ES-I3 (cell line): ENCODE measurements around the gene TWNK.
"Not testable (repeated sequence)": the region's sequence is repeated elsewhere in the genome, so short reads cannot be mapped to it uniquely, and the experiment has no call there.

Experiments
- H3K36me3 ChIP-seq: 2 replicates; pipeline ENCODE4 v1.6.1; 2013; ENCODE audit warnings: mild to moderate bottlenecking, low read length, control low read depth, moderate library complexity; ENCODE audit not compliant: insufficient read depth
- H3K4me1 ChIP-seq: 2 replicates; pipeline ENCODE4 v1.6.1; 2013; ENCODE audit warnings: mild to moderate bottlenecking, control low read depth, low read length; ENCODE audit not compliant: insufficient read depth
- H3K9ac ChIP-seq: 2 replicates; pipeline ENCODE4 v1.6.1; 2013; ENCODE audit warnings: low read depth, mild to moderate bottlenecking, low read length, moderate library complexity
- H3K9me3 ChIP-seq: 2 replicates; pipeline ENCODE4 v1.6.1; 2013; ENCODE audit warnings: mild to moderate bottlenecking, low read length, moderate library complexity; ENCODE audit not compliant: control insufficient read depth, insufficient read depth

Gene TWNK

DNA sequence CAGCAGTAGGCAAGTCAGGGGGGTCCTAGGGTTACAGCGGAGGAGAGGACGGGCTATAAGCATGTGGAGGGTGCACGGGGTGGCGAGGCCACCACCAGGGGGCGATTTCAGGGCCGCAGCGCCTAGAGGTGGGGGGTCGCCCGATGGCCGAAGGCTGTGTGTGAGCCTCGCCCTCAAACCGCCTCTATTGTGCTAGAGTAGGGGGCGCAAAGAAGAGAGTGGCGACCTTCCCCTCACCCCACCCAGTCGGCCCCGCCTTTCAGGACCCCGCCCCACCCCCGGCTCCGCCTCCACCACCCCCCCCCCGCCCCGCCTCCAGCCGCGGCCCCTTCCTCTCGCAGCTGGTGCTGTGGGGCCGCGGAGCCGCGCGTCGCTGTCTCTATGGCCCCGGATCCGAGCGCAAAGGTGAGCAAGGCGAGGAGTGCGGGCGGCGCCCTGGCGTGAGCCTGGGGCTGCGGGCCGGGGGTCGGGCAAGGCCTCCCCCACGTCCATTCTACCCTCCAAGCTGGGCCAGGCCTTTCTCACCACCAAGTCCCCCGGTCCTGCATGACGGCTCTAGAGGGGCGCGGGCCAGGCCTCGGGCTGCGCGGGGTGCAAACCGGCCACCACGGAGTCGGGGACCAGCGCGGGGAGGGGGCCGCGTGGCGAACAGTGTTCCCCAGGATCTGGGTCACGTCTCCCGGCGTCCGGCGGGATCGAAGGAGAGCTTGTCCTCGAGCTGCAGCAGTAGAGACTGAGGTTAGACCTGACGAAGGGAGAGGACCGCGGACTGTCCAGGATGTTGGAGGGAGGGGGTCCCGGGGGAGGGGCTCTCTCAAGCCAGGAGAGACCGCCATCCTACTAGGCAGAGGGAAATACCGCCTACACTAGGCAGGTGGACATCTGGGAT lies 17.9 kb upstream of the TWNK start, which contains the start of gene SEMA4G:
Gene SEMA4G, plus strand, starts transcription at position 318 of the 889 bp plus-strand sequence. CDS start 3,409 bp downstream, outside the sequence.
- H3K9ac ChIP-seq, result peak within 1 kb of the TSS; percentile 73
- peaks cover 6% of the 10 kb centered on the region for H3K4me1 ChIP-seq
- no peaks in the 10 kb centered on the region for H3K36me3 ChIP-seq
- H3K9me3 ChIP-seq, result no peaks in the 10 kb centered on the region

DNA sequence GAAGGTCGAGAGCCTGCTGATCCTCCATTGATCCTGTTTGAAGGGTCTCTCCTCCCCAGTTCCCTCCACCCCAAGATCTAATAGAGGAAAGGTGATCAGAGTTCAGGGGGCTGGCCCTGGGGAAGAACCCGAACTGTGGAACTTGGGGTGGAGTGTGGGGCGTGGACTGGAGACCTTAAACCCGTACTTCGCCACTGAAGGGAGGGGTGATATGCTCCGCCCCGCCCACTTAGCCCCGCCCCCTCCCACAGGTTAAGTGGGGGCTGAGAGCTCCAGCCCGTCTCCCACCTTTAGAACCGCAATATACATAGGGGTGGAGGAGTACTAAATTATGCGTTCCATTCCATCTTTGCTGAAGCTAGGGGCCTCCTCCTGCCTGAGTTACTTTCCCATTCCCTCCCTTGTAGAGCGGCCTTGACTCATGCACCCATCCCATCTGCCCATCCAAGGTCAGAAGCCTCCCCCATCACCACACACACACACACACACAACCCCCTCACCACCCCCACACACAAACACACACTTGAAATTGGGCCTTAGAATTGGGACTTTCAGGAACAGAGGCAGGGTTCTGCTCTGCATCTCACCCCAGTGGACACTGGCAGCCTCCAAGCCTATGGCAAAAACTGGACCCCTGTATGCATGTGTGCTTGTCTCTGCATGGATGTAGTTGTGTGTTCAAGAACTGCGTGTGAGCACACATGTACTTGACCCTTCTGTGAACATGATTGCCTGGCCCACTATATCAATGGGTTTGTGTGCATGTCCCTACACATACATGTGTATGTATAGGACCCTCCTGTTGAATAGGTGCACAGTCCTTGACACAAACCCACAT lies 17.0 kb upstream of the TWNK start:
- Histone ChIP-seq H3K36me3 (no peaks in the 10 kb centered on the region), H3K9ac (peak overlapping the region; percentile 67; the same call in 1 of the 2 replicates), H3K4me1 (peaks cover 6% of the 10 kb centered on the region)

DNA sequence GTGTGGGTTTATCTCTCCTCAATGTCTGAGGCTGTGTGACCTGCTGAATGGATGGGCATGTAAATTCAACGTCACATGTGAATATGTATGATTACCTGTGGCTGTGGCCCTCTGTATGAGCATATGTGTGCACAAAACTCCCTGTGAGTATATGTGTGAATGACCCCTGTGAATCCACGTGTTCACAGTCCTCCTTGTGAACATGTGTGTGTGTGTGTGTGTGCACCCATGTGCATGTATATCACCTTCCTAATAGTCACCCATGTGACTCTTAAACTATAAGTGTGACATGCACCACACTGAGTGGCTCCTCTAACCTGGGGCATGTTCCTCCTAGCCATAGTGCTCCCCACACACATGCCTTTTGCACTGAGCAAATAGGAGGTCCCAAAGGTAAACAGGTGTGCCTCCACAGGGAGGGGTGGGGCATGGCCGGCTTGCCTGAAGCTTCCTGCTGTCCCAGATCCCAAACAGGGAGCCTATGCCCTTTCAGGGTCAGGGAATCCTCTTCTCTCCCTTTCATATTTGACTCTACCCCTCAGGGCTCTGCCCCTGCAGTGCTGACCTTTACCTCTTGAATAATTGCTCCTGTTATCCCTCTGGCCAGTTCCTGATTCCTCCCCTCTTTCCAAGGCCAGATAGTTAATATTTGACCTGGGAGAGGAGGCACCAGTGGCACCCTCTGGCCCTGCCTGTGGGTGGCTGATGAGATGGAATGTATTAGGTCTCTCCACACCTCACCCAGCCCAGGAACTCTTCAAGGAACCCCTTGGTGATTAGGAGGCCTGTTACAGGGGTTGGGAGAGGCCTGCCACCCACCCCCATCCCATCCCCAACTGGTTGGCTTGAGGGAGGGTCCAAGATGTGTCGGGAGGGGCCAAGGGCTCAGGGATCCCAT lies 16.2 kb upstream of the TWNK start:
- Histone ChIP-seq H3K9me3 (no peaks in the 10 kb centered on the region), H3K9ac (no peak overlapping the region), H3K4me1 (peaks cover 6% of the 10 kb centered on the region), H3K36me3 (no peaks in the 10 kb centered on the region)

More for the DNA sequence above, 17.0 kb upstream of the TWNK start:
- H3K9me3 ChIP-seq, result no peaks in the 10 kb centered on the region

DNA sequence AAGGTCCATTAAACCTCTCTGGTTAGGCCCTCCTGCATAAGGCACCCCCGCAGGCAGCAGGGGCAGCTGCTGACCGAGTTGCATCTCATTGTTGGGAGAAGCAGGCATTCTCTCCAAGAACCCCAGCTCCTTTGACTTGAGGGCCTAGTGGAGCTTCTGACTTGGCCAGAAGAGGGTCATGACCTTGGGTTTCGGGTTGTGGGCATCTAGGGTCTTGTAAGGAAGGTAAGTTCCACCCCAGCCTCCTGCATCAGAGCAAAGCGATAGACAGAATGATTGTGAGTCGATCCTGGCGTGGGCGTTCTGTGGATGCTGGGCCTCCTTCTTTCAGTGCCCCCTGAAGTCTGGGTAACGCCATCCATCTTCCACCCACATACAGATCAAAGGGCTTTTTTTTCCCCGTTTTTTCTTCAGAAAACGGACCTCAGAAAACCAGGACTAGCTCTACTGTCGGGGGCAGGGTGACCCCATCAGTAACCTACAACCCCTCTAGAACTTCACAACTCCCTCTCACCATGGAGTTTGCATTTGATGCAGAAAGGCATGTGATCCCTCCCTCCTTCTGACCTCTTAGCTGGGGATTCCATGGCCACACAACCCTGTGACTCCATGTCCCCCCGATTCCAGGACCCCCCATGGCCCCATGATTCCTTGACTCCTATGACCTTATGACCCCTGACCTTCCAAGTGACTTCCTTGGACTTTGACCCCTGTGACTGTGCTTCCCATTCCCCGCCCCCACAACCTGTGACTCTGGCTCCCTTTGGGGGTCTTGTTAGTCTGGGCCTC lies 15.0 kb upstream of the TWNK start:
- Histone ChIP-seq H3K36me3 (no peaks in the 10 kb centered on the region), H3K9me3 (no peaks in the 10 kb centered on the region), H3K9ac (no peak overlapping the region), H3K4me1 (peaks cover 6% of the 10 kb centered on the region)

DNA sequence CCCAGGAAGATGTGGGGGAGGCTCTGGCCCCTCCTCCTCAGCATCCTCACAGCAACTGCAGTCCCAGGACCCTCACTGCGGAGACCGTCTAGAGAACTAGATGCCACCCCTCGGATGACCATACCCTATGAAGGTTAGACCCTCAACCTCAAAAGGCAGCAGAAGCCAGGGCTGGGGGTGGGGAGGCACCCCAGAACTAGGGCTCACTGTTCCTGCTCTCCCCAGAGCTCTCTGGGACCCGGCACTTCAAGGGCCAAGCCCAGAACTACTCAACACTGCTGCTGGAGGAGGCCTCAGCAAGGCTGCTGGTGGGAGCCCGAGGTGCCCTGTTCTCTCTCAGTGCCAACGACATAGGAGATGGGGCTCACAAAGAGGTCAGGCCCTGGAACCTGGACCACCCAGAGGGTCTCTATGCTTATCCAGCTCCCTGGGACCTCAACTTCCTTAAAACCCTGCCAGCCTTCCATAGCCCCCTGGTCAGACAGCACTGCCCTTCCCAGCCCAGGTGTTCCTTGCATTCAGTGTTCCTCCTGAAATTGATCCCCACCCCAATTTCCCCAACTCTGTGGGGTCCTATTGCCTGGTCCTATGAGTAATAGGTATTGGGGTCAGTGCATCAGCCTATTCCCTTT lies 14.3 kb upstream of the TWNK start:
- Histone ChIP-seq H3K9ac (no peak overlapping the region), H3K36me3 (no peaks in the 10 kb centered on the region), H3K4me1 (peaks cover 6% of the 10 kb centered on the region)

DNA sequence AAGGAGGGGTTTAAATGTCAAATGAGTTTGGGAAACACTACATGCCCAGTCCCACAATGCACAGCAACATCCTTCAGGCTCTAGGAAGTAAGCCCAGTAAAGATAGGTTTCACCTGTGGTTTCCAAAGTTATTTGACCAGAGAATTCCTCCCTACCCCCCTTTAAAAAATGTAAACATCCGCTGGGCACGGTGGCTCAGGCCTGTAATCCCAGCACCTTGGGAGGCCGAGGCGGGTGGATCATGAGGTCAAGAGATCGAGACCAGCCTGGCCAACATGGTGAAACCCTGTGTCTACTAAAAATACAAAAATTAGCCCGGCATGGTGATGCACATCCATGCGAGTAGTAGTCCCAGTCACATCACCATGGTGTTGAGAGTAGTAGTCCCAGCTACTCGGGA lies 11.9 kb upstream of the TWNK start:
- not testable (repeated sequence) for H3K9me3 ChIP-seq, H3K9ac ChIP-seq, H3K4me1 ChIP-seq, H3K36me3 ChIP-seq

More for the DNA sequence above, 14.3 kb upstream of the TWNK start:
- no peaks in the 10 kb centered on the region for H3K9me3 ChIP-seq

DNA sequence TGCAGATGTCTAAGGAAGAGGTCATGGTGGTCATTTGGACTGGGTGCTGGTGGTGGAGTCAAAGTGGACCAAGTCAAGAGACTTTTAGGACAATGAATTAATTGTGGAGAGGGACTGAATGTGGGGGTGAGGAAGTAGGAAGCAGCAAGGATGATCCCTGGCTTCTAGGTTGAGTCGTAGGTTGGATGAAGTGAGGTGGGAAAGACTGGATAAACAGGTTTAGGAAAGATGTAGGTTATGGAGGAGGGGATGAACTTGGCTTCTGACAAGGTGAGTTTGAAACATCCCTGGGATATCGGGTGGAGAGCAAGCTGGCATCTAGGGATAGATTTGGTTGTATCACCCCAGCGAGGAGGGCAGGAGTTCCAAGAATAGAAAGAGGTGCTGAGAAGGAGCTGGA lies 10.4 kb upstream of the TWNK start:
- Histone ChIP-seq H3K36me3 (no peaks in the 10 kb centered on the region), H3K9ac (no peak overlapping the region), H3K4me1 (peaks cover 4% of the 10 kb centered on the region; the same call in 1 of the 2 replicates)

DNA sequence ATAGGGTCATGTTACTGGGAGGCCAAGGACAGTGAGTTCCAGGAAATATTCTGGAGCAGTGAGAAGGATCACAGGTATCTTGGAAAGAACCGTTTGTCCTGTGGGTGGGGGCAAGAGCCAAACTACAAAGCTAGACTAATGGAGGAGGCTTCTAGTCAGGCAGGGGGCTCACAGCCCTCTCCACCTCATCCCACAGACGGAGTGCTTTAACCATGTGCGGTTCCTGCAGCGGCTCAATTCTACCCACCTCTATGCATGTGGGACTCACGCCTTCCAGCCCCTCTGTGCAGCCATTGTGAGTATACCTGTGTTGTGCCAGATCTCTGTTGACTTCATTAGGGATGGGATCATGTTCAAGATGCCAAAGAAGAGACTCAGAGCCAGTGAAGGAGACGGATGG lies 9.9 kb upstream of the TWNK start:
- Histone ChIP-seq H3K36me3 (no peaks in the 10 kb centered on the region), H3K4me1 (no peaks in the 10 kb centered on the region), H3K9ac (no peak overlapping the region)

More for the DNA sequence above, 10.4 kb upstream of the TWNK start:
- H3K9me3 ChIP-seq, result no peaks in the 10 kb centered on the region

DNA sequence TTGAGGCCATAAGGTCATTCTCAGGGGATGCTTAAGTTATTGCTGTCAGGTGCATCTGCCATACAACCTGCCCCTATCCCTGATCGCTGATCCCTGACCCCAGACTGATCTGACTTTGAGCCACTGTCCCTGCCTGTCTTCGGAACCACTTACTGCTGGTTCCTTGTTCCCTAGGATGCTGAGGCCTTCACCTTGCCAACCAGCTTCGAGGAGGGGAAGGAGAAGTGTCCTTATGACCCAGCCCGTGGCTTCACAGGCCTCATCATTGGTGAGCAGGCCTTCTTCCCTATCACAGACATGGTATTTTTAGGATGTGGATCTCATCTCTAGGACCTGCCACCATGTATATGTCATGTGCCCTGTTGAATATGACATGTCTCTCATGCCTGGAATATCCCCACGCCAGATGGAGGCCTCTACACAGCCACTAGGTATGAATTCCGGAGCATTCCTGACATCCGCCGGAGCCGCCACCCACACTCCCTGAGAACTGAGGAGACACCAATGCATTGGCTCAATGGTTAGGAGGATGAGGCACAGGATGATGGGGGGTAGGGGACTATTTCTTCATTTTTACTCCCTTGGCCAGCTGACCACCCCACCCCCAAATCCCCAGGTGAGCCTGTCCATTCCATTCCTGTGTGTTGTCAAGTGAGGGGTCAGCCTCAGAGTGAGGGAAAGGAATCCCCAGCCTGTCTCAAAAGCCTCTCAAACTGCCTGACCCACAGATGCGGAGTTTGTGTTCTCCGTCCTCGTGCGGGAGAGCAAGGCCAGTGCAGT lies 9.0 kb upstream of the TWNK start:
- Histone ChIP-seq H3K4me1 (no peaks in the 10 kb centered on the region), H3K9ac (no peak overlapping the region), H3K36me3 (no peaks in the 10 kb centered on the region), H3K9me3 (no peaks in the 10 kb centered on the region)

More for the DNA sequence above, 9.9 kb upstream of the TWNK start:
- H3K9me3 ChIP-seq, result no peaks in the 10 kb centered on the region

DNA sequence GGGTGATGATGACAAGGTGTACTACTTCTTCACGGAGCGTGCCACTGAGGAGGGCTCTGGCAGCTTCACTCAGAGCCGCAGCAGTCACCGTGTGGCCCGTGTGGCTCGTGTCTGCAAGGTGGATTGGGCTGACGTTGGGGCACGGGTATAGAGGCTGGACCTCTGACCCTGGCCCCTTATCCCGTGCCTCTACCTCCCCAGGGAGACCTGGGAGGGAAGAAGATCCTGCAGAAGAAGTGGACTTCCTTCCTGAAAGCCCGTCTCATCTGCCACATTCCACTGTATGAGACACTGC lies 8.5 kb upstream of the TWNK start:
- Histone ChIP-seq H3K9ac (no peak overlapping the region), H3K9me3 (no peaks in the 10 kb centered on the region), H3K36me3 (no peaks in the 10 kb centered on the region), H3K4me1 (no peaks in the 10 kb centered on the region)

DNA sequence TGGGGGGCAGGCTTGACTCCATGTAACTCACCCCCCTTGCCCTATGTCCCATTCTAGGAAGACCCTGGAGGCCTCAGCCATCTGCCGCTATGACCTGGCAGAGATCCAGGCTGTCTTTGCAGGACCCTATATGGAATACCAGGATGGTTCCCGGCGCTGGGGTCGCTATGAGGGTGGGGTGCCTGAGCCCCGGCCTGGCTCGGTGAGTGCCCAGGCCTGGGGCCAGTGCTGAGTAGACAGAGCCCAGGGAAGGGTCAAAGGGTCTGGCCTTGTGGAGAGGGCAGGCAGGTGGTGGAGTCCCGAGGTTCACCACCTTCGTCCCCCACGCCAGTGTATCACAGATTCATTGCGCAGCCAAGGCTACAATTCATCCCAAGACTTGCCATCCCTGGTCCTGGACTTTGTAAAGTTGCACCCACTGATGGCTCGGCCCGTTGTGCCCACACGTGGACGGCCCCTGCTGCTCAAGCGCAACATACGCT lies 7.5 kb upstream of the TWNK start:
- Histone ChIP-seq H3K9ac (no peak overlapping the region), H3K36me3 (no peaks in the 10 kb centered on the region), H3K9me3 (no peaks in the 10 kb centered on the region), H3K4me1 (no peaks in the 10 kb centered on the region)

DNA sequence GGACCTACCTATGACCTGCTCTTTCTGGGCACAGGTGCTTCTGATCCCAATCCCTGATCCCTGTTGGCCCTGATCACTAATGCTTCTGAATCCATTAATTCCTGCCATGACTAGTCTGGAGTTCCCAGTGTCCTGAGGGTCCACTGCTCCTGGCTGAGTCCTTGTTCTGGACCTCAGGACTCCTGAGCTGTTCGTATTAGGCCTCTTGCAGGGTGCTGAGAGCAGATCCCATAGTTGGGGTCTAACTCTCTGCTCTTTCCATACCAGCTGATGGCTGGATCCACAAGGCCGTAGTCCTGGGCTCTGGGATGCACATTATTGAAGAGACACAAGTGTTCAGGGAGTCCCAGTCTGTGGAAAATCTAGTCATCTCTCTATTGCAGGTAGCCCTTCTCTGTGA lies 7.0 kb upstream of the TWNK start:
- H3K36me3 ChIP-seq, result no peaks in the 10 kb centered on the region
- no peak overlapping the region for H3K9ac ChIP-seq
- no peaks in the 10 kb centered on the region for H3K9me3 ChIP-seq
- no peaks in the 10 kb centered on the region for H3K4me1 ChIP-seq
